ENCODE data around the gene WDR72. TPM values are rescaled to one million over a fixed set of nuclear protein-coding genes. Genes with fewer than 3 reads are reported as not detected.

WDR72 gene
- total and polyA plus RNA-seq, 2 of the 4 experiments (the other 2 are of a cell fraction): not detected

DNA sequence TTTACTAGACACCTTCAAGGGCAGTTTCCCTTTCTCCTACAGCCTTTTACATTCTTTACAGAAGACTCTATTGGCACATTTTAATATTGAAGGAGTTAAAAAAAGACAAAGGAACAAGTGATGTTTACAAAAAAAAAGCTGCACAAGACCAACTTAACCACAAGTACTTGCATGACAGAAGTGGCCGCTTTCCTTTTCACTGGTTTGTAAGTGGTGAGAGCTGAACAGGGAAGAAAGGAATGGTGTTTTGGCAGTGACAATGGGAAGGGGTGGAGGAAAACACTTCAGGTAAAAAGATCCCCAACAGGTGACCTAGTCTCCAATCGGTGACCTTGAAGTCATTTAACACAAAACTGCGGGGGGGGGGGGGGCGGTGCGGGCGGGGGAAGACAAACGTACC lies 1.1 kb downstream of the WDR72 start:
- no peaks in the 10 kb centered on the region for H3K27me3 ChIP-seq (ENCODE audit: control insufficient read depth, insufficient read depth, low read length)
- no peak overlapping the region for H2BK15ac ChIP-seq (ENCODE audit: low read depth, low read length)
- WGBS, 2 experiments (ENCODE audit: extremely low coverage in 2 of 2, insufficient read length in 1 of 2): no CpG with 5 or more reads among the region's 7 CpGs
- H3K18ac ChIP-seq (ENCODE audit: low read depth, low read length): no peak overlapping the region
- ChIA-PET CTCF (no interaction called here), POLR2A (ENCODE audit: unreplicated experiment) (no interaction called here)
- DNase-seq (no peak), ATAC-seq (ENCODE audit: low read depth) (no peak)
- H3K4me2 ChIP-seq (ENCODE audit: low read depth, low read length): no peak overlapping the region
- no peak overlapping the region for H3K56ac ChIP-seq (ENCODE audit: extremely low read depth, insufficient read depth, low read length)
- H3K23ac ChIP-seq (ENCODE audit: low read depth, low read length): no peak overlapping the region
- no peaks in the 10 kb centered on the region for H3K36me3 ChIP-seq (ENCODE audit: control insufficient read depth, insufficient read depth, low read length)
- H3K9me3 ChIP-seq (ENCODE audit: control insufficient read depth, insufficient read depth, low read length): peaks cover 3% of the 10 kb centered on the region; the same call in 1 of the 2 replicates
- no peak overlapping the region for H2AK5ac ChIP-seq (ENCODE audit: low read depth, low read length)
- H3K14ac ChIP-seq (replicated peaks; ENCODE audit: low read depth, low read length): no peak overlapping the region
- no peak overlapping the region for H2AK9ac ChIP-seq (replicated peaks; ENCODE audit: low read depth, low read length, poor library complexity)
- intact Hi-C loops (cut with micrococcal nuclease): no loop called here
- no peak overlapping the region for H4K8ac ChIP-seq (ENCODE audit: low read depth in 2 of 2, low read length in 2 of 2)
- no peak overlapping the region for H3K4me3 ChIP-seq (ENCODE audit: insufficient read depth, low read depth, low read length)
- no peaks in the 10 kb centered on the region for H3K79me1 ChIP-seq (ENCODE audit: low read depth in 1 of 2, low read length in 2 of 2)
- no peak overlapping the region for H2BK5ac ChIP-seq (ENCODE audit: low read depth, low read length, poor library complexity, severe bottlenecking)
- H2BK20ac ChIP-seq (ENCODE audit: low read depth, low read length): no peak overlapping the region
- H4K20me1 ChIP-seq (ENCODE audit: insufficient read depth, low read length): no peaks in the 10 kb centered on the region
- no peaks in the 10 kb centered on the region for H3K9me1 ChIP-seq (ENCODE audit: insufficient read depth, low read length)
- no peak overlapping the region for H2BK120ac ChIP-seq (ENCODE audit: low read depth, low read length)
- no peak overlapping the region for H3K9ac ChIP-seq (ENCODE audit: low read depth, low read length)
- no peak overlapping the region for H3K27ac ChIP-seq (ENCODE audit: insufficient read depth, low read length)
- dilution Hi-C loops (cut with HindIII; ENCODE audit: low sequenced_read_pairs, unreplicated experiment): no loop called here
- H4K91ac ChIP-seq (ENCODE audit: insufficient read depth, low read depth, low read length): no peak overlapping the region
- no peaks in the 10 kb centered on the region for H3K4me1 ChIP-seq (ENCODE audit: control insufficient read depth, insufficient read depth, low read length)
- H4K5ac ChIP-seq (ENCODE audit: low read depth, low read length): no peak overlapping the region
- in situ Hi-C loops (cut with MboI; ENCODE audit: low sequenced_read_pairs): no loop called here
- BruUV-seq (replicated peaks): no TSS peak
- TF ChIP-seq FOS (IDR thresholded peaks at IDR 0.05; ENCODE audit: low read depth, low read length) (no peak), BHLHE40 (IDR thresholded peaks at IDR 0.05; ENCODE audit: low read depth, low read length) (no peak), MAZ (IDR thresholded peaks at IDR 0.05; ENCODE audit: borderline replicate concordance, low read depth, low read length) (no peak), NFE2L2 (IDR thresholded peaks at IDR 0.05; ENCODE audit: low read depth, low read length) (no peak), RAD21 (IDR thresholded peaks at IDR 0.05; ENCODE audit: low read length) (no peak), SMC3 (IDR thresholded peaks at IDR 0.05; ENCODE audit: low read depth, low read length) (no peak), POLR2A (IDR thresholded peaks at IDR 0.05; ENCODE audit: low read depth, low read length) (no peak), RFX5 (IDR thresholded peaks at IDR 0.05; ENCODE audit: low read depth, low read length) (no peak), RCOR1 (IDR thresholded peaks at IDR 0.05; ENCODE audit: insufficient replicate concordance, low read length) (no peak), MAFK (IDR thresholded peaks at IDR 0.05; ENCODE audit: low read depth, low read length) (no peak), CHD1 (IDR thresholded peaks at IDR 0.05; ENCODE audit: low read depth, low read length) (no peak), CEBPB (IDR thresholded peaks at IDR 0.05; ENCODE audit: low read depth, low read length) (no peak), MXI1 (IDR thresholded peaks at IDR 0.05; ENCODE audit: borderline replicate concordance, low read depth, low read length) (no peak)
- TF ChIP-seq, protein P1, sequence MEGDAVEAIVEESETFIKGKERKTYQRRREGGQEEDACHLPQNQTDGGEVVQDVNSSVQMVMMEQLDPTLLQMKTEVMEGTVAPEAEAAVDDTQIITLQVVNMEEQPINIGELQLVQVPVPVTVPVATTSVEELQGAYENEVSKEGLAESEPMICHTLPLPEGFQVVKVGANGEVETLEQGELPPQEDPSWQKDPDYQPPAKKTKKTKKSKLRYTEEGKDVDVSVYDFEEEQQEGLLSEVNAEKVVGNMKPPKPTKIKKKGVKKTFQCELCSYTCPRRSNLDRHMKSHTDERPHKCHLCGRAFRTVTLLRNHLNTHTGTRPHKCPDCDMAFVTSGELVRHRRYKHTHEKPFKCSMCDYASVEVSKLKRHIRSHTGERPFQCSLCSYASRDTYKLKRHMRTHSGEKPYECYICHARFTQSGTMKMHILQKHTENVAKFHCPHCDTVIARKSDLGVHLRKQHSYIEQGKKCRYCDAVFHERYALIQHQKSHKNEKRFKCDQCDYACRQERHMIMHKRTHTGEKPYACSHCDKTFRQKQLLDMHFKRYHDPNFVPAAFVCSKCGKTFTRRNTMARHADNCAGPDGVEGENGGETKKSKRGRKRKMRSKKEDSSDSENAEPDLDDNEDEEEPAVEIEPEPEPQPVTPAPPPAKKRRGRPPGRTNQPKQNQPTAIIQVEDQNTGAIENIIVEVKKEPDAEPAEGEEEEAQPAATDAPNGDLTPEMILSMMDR (conservative IDR thresholded peaks at IDR 0.05; ENCODE audit: low read depth, low read length): no peak
- TF ChIP-seq, protein P2, sequence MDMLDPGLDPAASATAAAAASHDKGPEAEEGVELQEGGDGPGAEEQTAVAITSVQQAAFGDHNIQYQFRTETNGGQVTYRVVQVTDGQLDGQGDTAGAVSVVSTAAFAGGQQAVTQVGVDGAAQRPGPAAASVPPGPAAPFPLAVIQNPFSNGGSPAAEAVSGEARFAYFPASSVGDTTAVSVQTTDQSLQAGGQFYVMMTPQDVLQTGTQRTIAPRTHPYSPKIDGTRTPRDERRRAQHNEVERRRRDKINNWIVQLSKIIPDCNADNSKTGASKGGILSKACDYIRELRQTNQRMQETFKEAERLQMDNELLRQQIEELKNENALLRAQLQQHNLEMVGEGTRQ (IDR thresholded peaks at IDR 0.05; ENCODE audit: low read depth, low read length): no peak
- TF ChIP-seq, protein P3, sequence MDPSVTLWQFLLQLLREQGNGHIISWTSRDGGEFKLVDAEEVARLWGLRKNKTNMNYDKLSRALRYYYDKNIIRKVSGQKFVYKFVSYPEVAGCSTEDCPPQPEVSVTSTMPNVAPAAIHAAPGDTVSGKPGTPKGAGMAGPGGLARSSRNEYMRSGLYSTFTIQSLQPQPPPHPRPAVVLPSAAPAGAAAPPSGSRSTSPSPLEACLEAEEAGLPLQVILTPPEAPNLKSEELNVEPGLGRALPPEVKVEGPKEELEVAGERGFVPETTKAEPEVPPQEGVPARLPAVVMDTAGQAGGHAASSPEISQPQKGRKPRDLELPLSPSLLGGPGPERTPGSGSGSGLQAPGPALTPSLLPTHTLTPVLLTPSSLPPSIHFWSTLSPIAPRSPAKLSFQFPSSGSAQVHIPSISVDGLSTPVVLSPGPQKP (IDR thresholded peaks at IDR 0.05; ENCODE audit: borderline replicate concordance, low read depth, low read length): no peak
- H3K4ac ChIP-seq (ENCODE audit: low read depth, low read length): no peak overlapping the region
- no peak overlapping the region for H2AFZ ChIP-seq (replicated peaks; ENCODE audit: low read length, poor library complexity)

Data from IMR-90 (cell line).